ENCODE results near the gene ANO2.

Gene ANO2

DNA sequence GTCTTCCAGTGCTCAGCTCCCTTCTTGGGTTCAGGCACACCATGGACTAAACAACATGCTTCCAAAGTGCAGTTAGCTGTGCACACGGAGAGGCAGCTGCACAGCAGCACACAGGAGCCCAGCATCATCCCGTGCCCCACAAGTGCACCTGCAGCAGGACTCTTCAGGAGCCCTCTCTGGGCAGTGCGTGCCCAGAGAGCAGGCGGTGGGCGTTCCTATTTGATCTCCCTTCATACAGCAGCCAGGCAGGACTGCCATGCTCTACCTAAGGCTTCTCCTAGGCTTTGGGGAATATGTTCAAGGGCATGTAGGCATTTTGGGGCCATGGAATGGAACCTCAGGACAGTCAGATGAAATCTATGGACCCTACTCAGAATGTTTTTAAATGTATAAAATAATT lies 35.5 kb downstream of the ANO2 start:
- H3K4me3 ChIP-seq (ENCODE audit: low read depth, low read length), result no peak overlapping the region
- TF ChIP-seq, protein P1, sequence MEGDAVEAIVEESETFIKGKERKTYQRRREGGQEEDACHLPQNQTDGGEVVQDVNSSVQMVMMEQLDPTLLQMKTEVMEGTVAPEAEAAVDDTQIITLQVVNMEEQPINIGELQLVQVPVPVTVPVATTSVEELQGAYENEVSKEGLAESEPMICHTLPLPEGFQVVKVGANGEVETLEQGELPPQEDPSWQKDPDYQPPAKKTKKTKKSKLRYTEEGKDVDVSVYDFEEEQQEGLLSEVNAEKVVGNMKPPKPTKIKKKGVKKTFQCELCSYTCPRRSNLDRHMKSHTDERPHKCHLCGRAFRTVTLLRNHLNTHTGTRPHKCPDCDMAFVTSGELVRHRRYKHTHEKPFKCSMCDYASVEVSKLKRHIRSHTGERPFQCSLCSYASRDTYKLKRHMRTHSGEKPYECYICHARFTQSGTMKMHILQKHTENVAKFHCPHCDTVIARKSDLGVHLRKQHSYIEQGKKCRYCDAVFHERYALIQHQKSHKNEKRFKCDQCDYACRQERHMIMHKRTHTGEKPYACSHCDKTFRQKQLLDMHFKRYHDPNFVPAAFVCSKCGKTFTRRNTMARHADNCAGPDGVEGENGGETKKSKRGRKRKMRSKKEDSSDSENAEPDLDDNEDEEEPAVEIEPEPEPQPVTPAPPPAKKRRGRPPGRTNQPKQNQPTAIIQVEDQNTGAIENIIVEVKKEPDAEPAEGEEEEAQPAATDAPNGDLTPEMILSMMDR (IDR thresholded peaks at IDR 0.05; ENCODE audit: low read depth, low read length), result no peak

DNA sequence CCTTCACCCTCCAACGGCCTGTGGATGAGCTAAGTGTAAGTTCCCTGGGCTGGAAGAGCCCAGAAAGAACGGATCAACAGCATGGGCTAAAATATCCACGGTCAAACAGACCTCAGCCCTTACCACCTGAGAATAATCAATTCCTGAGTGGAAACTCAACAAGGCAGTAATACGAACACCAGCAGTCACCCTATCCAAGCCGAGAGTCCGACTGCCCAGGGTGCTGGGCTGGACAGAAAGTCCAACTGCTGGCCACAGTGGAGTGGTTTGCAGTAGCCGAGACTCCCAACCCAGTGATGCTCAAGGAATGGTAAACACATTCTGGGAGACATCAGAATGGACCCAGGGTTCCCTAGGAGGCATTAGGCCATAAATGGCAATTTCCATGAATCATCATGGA lies 36.8 kb downstream of the ANO2 start:
- TF ChIP-seq, protein P1 (IDR thresholded peaks at IDR 0.05; ENCODE audit: low read depth, low read length), result no peak
- no peak overlapping the region for H3K4me3 ChIP-seq (ENCODE audit: low read depth, low read length)

DNA sequence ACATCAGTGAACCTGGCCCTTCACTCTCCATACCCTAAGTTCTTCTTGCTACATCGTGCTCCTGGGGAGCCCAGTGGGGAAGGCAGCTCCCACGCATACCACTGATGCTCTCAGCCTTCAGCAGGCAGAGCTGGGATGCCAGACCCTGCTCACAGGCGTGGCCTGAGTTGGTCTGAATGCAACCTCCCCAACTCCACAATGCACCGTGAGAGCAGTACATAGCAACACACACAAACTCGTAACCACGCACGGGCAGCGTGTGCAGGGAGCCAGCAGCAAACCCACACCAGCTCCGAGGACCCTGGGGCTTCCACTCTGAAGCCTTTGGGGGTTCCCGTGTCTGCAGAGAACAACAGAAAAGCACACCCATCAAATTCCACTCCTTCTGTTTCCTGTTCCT lies 37.3 kb downstream of the ANO2 start:
- H3K4me3 ChIP-seq (ENCODE audit: low read depth, low read length), result no peak overlapping the region
- TF ChIP-seq, protein P1 (IDR thresholded peaks at IDR 0.05; ENCODE audit: low read depth, low read length), result no peak

DNA sequence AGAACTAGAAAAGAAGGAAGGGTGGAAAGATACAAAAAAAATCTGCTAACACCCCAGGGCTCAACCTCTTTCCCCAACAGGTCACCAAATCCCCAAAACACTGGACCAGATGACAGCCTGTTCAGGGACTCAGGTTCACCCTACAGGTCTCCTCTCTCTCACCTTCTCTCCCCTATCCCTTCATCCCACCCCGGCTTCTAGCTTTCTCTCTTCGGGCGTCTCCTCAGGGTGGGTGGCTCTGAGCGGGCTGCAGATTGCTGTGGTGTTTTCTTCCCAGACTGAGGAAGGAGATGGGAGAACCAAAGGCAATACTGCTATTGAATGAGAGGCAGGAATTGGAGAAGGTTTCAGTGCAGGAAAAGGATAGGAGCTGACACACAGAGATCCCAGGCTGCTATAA lies 39.3 kb downstream of the ANO2 start:
- no peak overlapping the region for H3K4me3 ChIP-seq (ENCODE audit: low read depth, low read length)
- TF ChIP-seq, protein P1 (IDR thresholded peaks at IDR 0.05; ENCODE audit: low read depth, low read length), result no peak

DNA sequence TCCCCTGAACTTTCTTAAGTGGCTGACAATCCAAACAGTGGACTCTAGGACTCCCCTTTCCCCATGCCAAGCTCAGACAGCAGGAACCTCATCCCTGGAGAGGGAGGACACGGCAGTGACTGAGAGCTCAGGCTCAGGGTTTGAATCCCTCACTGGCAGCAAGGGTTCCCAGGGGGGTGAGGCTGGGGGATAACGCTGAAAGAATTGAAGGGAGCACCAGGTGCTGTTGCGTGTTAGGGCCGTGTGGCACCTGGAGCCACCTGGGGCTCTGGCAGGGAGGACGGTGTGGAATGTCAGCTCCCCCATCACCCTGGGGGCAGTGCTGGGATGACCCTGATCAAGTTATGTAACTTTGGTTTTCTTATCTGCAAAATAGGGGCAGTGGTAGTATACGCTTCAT lies 40.1 kb downstream of the ANO2 start:
- H3K4me3 ChIP-seq (ENCODE audit: low read depth, low read length), result no peak overlapping the region
- TF ChIP-seq, protein P1 (IDR thresholded peaks at IDR 0.05; ENCODE audit: low read depth, low read length), result no peak

DNA sequence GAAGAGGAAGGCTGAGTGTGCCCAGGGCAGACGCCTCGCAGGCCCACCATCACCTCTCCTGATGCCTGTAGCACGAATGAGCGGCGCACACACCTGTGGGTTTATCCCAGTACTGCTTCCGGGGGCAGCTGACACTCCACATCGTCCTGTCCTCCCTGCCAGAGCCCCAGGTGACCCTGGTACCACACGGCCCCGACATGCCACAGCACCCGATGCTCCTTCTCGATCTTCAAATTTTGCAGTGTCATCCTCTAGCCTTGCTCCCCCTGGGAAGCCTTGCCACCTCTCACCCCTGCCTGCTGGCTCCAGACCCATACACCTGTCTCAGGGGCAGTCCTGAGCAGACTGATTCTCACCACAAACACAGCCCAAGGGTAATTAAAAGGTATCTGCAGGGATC lies 40.6 kb downstream of the ANO2 start:
- no peak overlapping the region for H3K4me3 ChIP-seq (ENCODE audit: low read depth, low read length)
- TF ChIP-seq, protein P1 (IDR thresholded peaks at IDR 0.05; ENCODE audit: low read depth, low read length), result no peak

DNA sequence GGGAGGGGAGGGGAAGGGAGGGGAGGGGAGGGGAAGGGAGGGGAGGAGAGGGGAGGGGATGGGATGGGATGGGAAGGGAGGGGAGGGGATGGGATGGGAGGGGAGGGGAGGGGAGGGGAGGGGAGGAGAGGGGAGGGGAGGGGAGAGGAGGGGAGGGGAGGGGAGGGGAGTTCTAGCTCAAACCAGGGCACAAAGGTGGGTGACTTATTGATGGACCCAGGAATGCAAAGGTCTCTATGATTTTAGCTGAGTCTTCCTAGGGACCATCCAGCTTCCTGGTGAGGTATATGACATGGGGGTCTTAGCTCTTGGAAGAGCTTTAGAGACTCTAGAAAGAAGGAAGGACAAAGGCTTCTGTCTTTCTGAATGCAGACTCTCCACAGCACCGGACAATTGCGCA lies 42.3 kb downstream of the ANO2 start:
- H3K4me3 ChIP-seq (ENCODE audit: low read depth, low read length), result no peak overlapping the region
- TF ChIP-seq, protein P1 (IDR thresholded peaks at IDR 0.05; ENCODE audit: low read depth, low read length), result no peak
